ENCODE results near the gene GNG13. TPM values are rescaled to one million over a fixed set of nuclear protein-coding genes. Genes with fewer than 3 reads are reported as not detected.
"Not testable (repeated sequence)": the region's sequence is repeated elsewhere in the genome, so short reads cannot be mapped to it uniquely, and the experiment has no call there.

The GNG13 gene
- total RNA-seq, 1 experiment from 2014 or later = 0.23 TPM

GRCh38 chr16:838741-839140, 38.2 kb upstream of the GNG13 start:
- Histone ChIP-seq H3K4me1 (ENCODE audit: control insufficient read depth, insufficient read depth, low read length) (no peaks in the 10 kb centered on the region), H3K36me3 (ENCODE audit: control insufficient read depth, insufficient read depth, low read length) (no peaks in the 10 kb centered on the region), H3K27ac (ENCODE audit: low read length) (no peak overlapping the region), H3K4me3 (ENCODE audit: low read depth in 2 of 2, low read length in 2 of 2) (no peak overlapping the region), H3K27me3 (ENCODE audit: control insufficient read depth, insufficient read depth, low read length) (no peaks in the 10 kb centered on the region), H3K9me3 (ENCODE audit: control insufficient read depth, insufficient read depth, low read depth, low read length) (peaks cover 4% of the 10 kb centered on the region; the same call in 1 of the 2 replicates)
- BruUV-seq (replicated peaks) = no TSS peak
- intact Hi-C loops (cut with micrococcal nuclease; ENCODE audit: unreplicated experiment) (no loop called here), in situ Hi-C loops (cut with HindIII; ENCODE audit: low pct_unique_long_range_greater_than_20kb, low sequenced_read_pairs) (no loop called here)
- DNase-seq (ENCODE audit: low read depth, low spot score) (no peak), ATAC-seq (no peak)
- ChIA-PET CTCF (no interaction called here), POLR2A (no interaction called here)
- TF ChIP-seq, protein P1, sequence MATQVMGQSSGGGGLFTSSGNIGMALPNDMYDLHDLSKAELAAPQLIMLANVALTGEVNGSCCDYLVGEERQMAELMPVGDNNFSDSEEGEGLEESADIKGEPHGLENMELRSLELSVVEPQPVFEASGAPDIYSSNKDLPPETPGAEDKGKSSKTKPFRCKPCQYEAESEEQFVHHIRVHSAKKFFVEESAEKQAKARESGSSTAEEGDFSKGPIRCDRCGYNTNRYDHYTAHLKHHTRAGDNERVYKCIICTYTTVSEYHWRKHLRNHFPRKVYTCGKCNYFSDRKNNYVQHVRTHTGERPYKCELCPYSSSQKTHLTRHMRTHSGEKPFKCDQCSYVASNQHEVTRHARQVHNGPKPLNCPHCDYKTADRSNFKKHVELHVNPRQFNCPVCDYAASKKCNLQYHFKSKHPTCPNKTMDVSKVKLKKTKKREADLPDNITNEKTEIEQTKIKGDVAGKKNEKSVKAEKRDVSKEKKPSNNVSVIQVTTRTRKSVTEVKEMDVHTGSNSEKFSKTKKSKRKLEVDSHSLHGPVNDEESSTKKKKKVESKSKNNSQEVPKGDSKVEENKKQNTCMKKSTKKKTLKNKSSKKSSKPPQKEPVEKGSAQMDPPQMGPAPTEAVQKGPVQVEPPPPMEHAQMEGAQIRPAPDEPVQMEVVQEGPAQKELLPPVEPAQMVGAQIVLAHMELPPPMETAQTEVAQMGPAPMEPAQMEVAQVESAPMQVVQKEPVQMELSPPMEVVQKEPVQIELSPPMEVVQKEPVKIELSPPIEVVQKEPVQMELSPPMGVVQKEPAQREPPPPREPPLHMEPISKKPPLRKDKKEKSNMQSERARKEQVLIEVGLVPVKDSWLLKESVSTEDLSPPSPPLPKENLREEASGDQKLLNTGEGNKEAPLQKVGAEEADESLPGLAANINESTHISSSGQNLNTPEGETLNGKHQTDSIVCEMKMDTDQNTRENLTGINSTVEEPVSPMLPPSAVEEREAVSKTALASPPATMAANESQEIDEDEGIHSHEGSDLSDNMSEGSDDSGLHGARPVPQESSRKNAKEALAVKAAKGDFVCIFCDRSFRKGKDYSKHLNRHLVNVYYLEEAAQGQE (IDR thresholded peaks at IDR 0.05; ENCODE audit: insufficient read depth in 1 of 2, low read depth in 2 of 2, low read length in 1 of 2) = no peak
- TF ChIP-seq, protein P2, sequence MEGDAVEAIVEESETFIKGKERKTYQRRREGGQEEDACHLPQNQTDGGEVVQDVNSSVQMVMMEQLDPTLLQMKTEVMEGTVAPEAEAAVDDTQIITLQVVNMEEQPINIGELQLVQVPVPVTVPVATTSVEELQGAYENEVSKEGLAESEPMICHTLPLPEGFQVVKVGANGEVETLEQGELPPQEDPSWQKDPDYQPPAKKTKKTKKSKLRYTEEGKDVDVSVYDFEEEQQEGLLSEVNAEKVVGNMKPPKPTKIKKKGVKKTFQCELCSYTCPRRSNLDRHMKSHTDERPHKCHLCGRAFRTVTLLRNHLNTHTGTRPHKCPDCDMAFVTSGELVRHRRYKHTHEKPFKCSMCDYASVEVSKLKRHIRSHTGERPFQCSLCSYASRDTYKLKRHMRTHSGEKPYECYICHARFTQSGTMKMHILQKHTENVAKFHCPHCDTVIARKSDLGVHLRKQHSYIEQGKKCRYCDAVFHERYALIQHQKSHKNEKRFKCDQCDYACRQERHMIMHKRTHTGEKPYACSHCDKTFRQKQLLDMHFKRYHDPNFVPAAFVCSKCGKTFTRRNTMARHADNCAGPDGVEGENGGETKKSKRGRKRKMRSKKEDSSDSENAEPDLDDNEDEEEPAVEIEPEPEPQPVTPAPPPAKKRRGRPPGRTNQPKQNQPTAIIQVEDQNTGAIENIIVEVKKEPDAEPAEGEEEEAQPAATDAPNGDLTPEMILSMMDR (IDR thresholded peaks at IDR 0.05) = no peak
- TF ChIP-seq SIN3A (IDR thresholded peaks at IDR 0.05; ENCODE audit: borderline replicate concordance, insufficient read depth, low read depth, low read length) (no peak), POLR2AphosphoS5 (IDR thresholded peaks at IDR 0.05; ENCODE audit: low read depth, low read length) (no peak), TCF7L2 (IDR thresholded peaks at IDR 0.05; ENCODE audit: low read depth, low read length) (no peak)

DNA sequence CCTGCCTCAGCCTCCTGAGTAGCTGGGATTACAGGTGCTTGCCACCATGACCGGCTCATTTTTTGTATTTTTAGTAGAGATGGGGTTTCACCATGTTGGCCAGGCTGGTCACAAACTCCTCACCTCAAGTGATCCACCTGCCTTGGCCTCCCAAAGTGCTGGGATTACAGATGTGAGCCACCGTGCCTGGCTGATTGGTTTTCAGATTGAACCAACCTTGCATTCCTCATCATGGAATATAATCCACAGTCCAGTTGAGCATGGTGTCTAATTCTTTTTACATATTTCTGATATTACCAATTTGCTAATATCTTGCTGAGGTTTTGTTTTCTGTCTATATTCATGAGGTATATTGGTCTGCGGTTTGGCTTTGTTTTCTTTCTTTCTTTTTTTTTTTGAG, 36.3 kb upstream of the GNG13 start:
- H3K4me3 ChIP-seq (ENCODE audit: low read depth in 2 of 2, low read length in 2 of 2); DNase-seq (ENCODE audit: low read depth, low spot score); H3K36me3 ChIP-seq (ENCODE audit: control insufficient read depth, insufficient read depth, low read length); H3K9me3 ChIP-seq (ENCODE audit: control insufficient read depth, insufficient read depth, low read depth, low read length); H3K27me3 ChIP-seq (ENCODE audit: control insufficient read depth, insufficient read depth, low read length); in situ Hi-C loops (cut with HindIII; ENCODE audit: low pct_unique_long_range_greater_than_20kb, low sequenced_read_pairs); BruUV-seq (replicated peaks); H3K27ac ChIP-seq (ENCODE audit: low read length); CTCF ChIA-PET; ATAC-seq; H3K4me1 ChIP-seq (ENCODE audit: control insufficient read depth, insufficient read depth, low read length); POLR2A ChIA-PET; intact Hi-C loops (cut with micrococcal nuclease; ENCODE audit: unreplicated experiment): not testable (repeated sequence)

DNA sequence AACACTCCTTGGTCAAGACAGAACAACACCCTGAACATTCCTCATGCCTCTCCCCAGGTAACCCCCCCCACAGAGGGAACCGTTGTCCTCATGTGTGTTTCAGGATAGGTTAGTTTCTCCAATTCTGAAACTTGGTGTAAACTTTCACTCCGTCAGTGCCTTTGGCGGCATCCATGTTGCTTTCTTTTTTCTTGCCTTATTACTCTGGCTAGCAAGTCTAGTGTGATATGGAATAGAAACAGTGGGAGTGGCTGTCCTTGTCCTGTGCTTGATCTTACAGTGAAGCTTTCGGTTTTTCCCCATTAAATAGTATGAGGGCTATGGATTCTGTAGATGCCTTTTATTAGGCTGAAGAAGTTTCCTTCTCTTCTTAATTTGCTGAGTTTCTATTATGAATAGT, 35.7 kb upstream of the GNG13 start:
- in situ Hi-C loops (cut with HindIII; ENCODE audit: low pct_unique_long_range_greater_than_20kb, low sequenced_read_pairs) (no loop called here), intact Hi-C loops (cut with micrococcal nuclease; ENCODE audit: unreplicated experiment) (no loop called here)
- no peaks in the 10 kb centered on the region for H3K36me3 ChIP-seq (ENCODE audit: control insufficient read depth, insufficient read depth, low read length)
- H3K4me3 ChIP-seq (ENCODE audit: low read depth in 2 of 2, low read length in 2 of 2) = no peak overlapping the region
- H3K4me1 ChIP-seq (ENCODE audit: control insufficient read depth, insufficient read depth, low read length) = no peaks in the 10 kb centered on the region
- BruUV-seq (replicated peaks) = no TSS peak
- H3K27me3 ChIP-seq (ENCODE audit: control insufficient read depth, insufficient read depth, low read length) = no peaks in the 10 kb centered on the region
- DNase-seq (ENCODE audit: low read depth, low spot score) (no peak), ATAC-seq (no peak)
- no peak overlapping the region for H3K27ac ChIP-seq (ENCODE audit: low read length)
- TF ChIP-seq POLR2AphosphoS5 (IDR thresholded peaks at IDR 0.05; ENCODE audit: low read depth, low read length) (no peak), SIN3A (IDR thresholded peaks at IDR 0.05; ENCODE audit: borderline replicate concordance, insufficient read depth, low read depth, low read length) (no peak), TCF7L2 (IDR thresholded peaks at IDR 0.05; ENCODE audit: low read depth, low read length) (no peak)
- TF ChIP-seq, protein P1 (IDR thresholded peaks at IDR 0.05; ENCODE audit: insufficient read depth in 1 of 2, low read depth in 2 of 2, low read length in 1 of 2) = no peak
- TF ChIP-seq, protein P2 (IDR thresholded peaks at IDR 0.05) = no peak
- ChIA-PET CTCF (no interaction called here), POLR2A (no interaction called here)
- H3K9me3 ChIP-seq (ENCODE audit: control insufficient read depth, insufficient read depth, low read depth, low read length) = peaks cover 4% of the 10 kb centered on the region; the same call in 1 of the 2 replicates

Measured in Panc1 (cell line).